22Rv1 (cell line): ENCODE results near the gene COQ3.

Experiments
- CTCF ChIP-seq: fragments of 450-650 bp; IDR thresholded peaks from 2 replicates; pipeline ENCODE4 v1.5.1; 2017; ENCODE audit warnings: mild to moderate bottlenecking
- ZFX ChIP-seq: fragments of 450-650 bp; IDR thresholded peaks from 2 replicates; pipeline ENCODE4 v1.6.1; 2017; ENCODE audit warnings: antibody characterized with exemption, borderline replicate concordance

DNA sequence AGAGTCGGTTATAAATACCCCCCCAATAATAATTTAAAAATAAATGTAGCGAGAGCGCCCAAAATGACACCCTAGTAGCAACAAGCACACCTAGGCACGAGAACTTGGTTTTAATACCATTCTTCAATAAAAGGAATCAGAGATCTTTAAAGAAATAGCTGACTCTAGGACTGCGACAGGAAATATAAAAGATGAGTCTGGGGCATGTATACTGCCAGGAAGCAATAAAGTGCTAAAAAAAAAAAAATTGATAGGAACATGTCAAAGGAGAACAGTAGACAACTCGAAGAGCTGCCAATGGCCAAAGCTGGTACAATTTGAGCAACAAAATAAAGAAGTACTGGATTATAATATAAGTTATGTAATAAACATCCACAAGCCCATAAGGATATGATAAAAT, 28.9 kb upstream of the COQ3 start:
- TF ChIP-seq CTCF: no peak
- TF ChIP-seq ZFX: no peak
